K562 (cell line): ENCODE results near the gene MORF4L1. TPM values are rescaled to one million over a fixed set of nuclear protein-coding genes. Genes with fewer than 3 reads are reported as not detected.

Experiments used
- ATAC-seq: fragments of 200-7000 bp; cut with Tn5 transposase; 3 replicates; pipeline ENCODE4 v1.9.1; 2020; ENCODE audit warnings: moderate library complexity
- BruUV-seq: library from RNA; stranded (reverse); fragments of 400-500 nt; replicated peaks from 2 replicates; lab custom pipeline; 2021; lab: Mats Ljungman, UMichigan
- CTCF ChIA-PET: fragments of 300-600 bp; formaldehyde crosslinking; extraction: SDS; loops from one replicate; lab custom pipeline; 2021; ENCODE audit warnings: low intra/inter-chr PET ratio; lab: Yijun Ruan, JAX
- POLR2A ChIA-PET: fragments of 300-600, 350-650 bp; sonication (Branson Sonifier 250); formaldehyde crosslinking; extraction: SDS; loops from one replicate; lab custom pipeline; 2021; ENCODE audit warnings: antibody characterized with exemption, inconsistent platforms; lab: Yijun Ruan, JAX
- DNase-seq, 4 experiments: peaks; one replicate each; pipeline versions ENCODE4 v3.0.0 to v3.0.0-alpha.2; 2011 to 2018; ENCODE audit warnings: low spot score in 3 of 4, mixed read lengths in 3 of 4; ENCODE audit errors: extremely low read depth in 1 of 4
- FAIRE-seq: peaks from 2 replicates; lab custom pipeline; 2011; peaks lifted over from hg19 to GRCh38; lab: Jason Lieb, UNC
- H2AFZ ChIP-seq: 2 replicates; pipeline ENCODE4 v1.6.0; 2011; ENCODE audit warnings: low read depth, low read length, control low read depth, inconsistent platforms
- H3K27ac ChIP-seq: fragments of 200-600 bp; 3 replicates; pipeline ENCODE4 v1.8.0; 2011; ENCODE audit warnings: low read depth, mild to moderate bottlenecking, control low read depth, inconsistent platforms, low read length, moderate library complexity, mixed read lengths; ENCODE audit errors: extremely low read depth
- H3K27me3 ChIP-seq, 2 experiments: fragments of 300-600 bp in 1 of 2; 2 replicates in 1 of 2; 3 replicates in 1 of 2; pipeline versions ENCODE4 v1.6.0 to v1.8.0; 2011; ENCODE audit warnings: inconsistent platforms in 2 of 2, low read length in 2 of 2, mild to moderate bottlenecking in 1 of 2, mixed read lengths in 1 of 2, moderate library complexity in 1 of 2; ENCODE audit not compliant: control insufficient read depth in 2 of 2, insufficient read depth in 2 of 2
- H3K36me3 ChIP-seq: fragments of 300-600 bp; 3 replicates; pipeline ENCODE4 v1.8.0; 2011; ENCODE audit warnings: mild to moderate bottlenecking, low read length, inconsistent platforms; ENCODE audit not compliant: control insufficient read depth, insufficient read depth
- H3K4me1 ChIP-seq, 2 experiments: fragments of 200-600 bp in 1 of 2; replicated peaks in 1 of 2; 2 replicates in 1 of 2; 3 replicates in 1 of 2; pipeline versions ENCODE4 v1.5.1 to v1.8.0; 2011; ENCODE audit warnings: inconsistent platforms in 2 of 2, low read length in 2 of 2, mild to moderate bottlenecking in 1 of 2, mixed read lengths in 1 of 2, moderate library complexity in 1 of 2; ENCODE audit not compliant: control insufficient read depth in 2 of 2, insufficient read depth in 2 of 2
- H3K4me2 ChIP-seq: 2 replicates; pipeline ENCODE4 v1.6.1; 2011; ENCODE audit warnings: low read length, control low read depth, inconsistent platforms, mixed read lengths; ENCODE audit not compliant: insufficient read depth
- H3K4me3 ChIP-seq: fragments of 200-600 bp; sonication (generic), shearing (Covaris generic); 2 replicates; pipeline ENCODE4 v1.5.1; 2016; ENCODE audit warnings: control low read depth, inconsistent platforms
- H3K79me2 ChIP-seq: fragments of 200-600 bp; 3 replicates; pipeline ENCODE4 v1.8.0; 2011; ENCODE audit warnings: low read length, inconsistent platforms; ENCODE audit not compliant: control insufficient read depth, insufficient read depth
- H3K9ac ChIP-seq, 2 experiments: 2 replicates each; pipeline versions ENCODE4 v1.6.0 to v1.6.1; 2011; ENCODE audit warnings: low read depth in 2 of 2, low read length in 2 of 2, control low read depth in 1 of 2, inconsistent platforms in 1 of 2, mild to moderate bottlenecking in 1 of 2, mixed read lengths in 1 of 2; ENCODE audit not compliant: insufficient read depth in 1 of 2
- H3K9me1 ChIP-seq: one replicate; pipeline ENCODE4 v1.6.0; 2011; ENCODE audit warnings: inconsistent platforms, mild to moderate bottlenecking, low read length, moderate library complexity; ENCODE audit not compliant: control insufficient read depth, insufficient read depth
- H3K9me3 ChIP-seq: replicated peaks from 2 replicates; pipeline ENCODE4 v1.5.1; 2011; ENCODE audit warnings: low read depth, low read length, inconsistent platforms; ENCODE audit not compliant: control insufficient read depth, insufficient read depth
- H4K20me1 ChIP-seq: replicated peaks from 2 replicates; pipeline ENCODE4 v1.6.1; 2011; ENCODE audit warnings: low read length, inconsistent platforms, mixed read lengths; ENCODE audit not compliant: control insufficient read depth, insufficient read depth
- E2F3 ChIP-seq: fragments of 250-450 bp; sonication (Bioruptor Pico); IDR thresholded peaks from 2 replicates; pipeline ENCODE4 v1.4.0; 2020; ENCODE audit warnings: mild to moderate bottlenecking
- EZH2 ChIP-seq: IDR thresholded peaks from 2 replicates; pipeline ENCODE4 v1.6.1; 2012; ENCODE audit warnings: low read depth, mild to moderate bottlenecking, inconsistent platforms, low read length, borderline replicate concordance
- FOXA3 ChIP-seq, 2 experiments: fragments of 450-650 bp in 1 of 2; sonication (generic) in 1 of 2; formaldehyde crosslinking; IDR thresholded peaks in 1 of 2; conservative IDR thresholded peaks in 1 of 2; 2 replicates each; pipeline versions ENCODE4 v1.4.0 to v1.8.0; 2020 to 2022; ENCODE audit warnings: mild to moderate bottlenecking in 2 of 2, missing genetic modification reagents in 1 of 2
- L3MBTL2 ChIP-seq: fragments of 450-650 bp; IDR thresholded peaks from 2 replicates; pipeline ENCODE4 v1.6.1; 2016; ENCODE audit warnings: mild to moderate bottlenecking, moderate library complexity
- MEIS2 ChIP-seq: fragments of 450-650 bp; IDR thresholded peaks from 2 replicates; pipeline ENCODE4 v1.6.1; 2014; ENCODE audit warnings: mild to moderate bottlenecking; ENCODE audit not compliant: partially characterized antibody
- TCF3 ChIP-seq: sonication (generic); formaldehyde crosslinking; IDR thresholded peaks from 2 replicates; pipeline ENCODE4 v1.4.0; 2020; ENCODE audit warnings: mild to moderate bottlenecking, missing genetic modification reagents
- TSC22D4 ChIP-seq: fragments of 450-650 bp; IDR thresholded peaks from 2 replicates; pipeline ENCODE4 v1.6.1; 2016; ENCODE audit warnings: missing genetic modification characterization, missing biosample characterization, control low read depth
- ZNF263 ChIP-seq: sonication (generic); formaldehyde crosslinking; IDR thresholded peaks from 2 replicates; pipeline ENCODE4 v1.8.0; 2022; ENCODE audit warnings: mild to moderate bottlenecking, missing genetic modification reagents, borderline replicate concordance
- ZNF445 ChIP-seq: fragments of 250-450 bp; sonication (Bioruptor Pico); IDR thresholded peaks from 2 replicates; pipeline ENCODE4 v1.4.0; 2020; ENCODE audit warnings: low read depth, mild to moderate bottlenecking, moderate library complexity
- WGBS: fragments of 100-300 bp; shearing (Covaris generic); methylation state at CpG from one replicate; pipeline ENCODE4 v1.1.6; 2016; ENCODE audit warnings: low coverage, mixed read lengths; ENCODE audit not compliant: insufficient coverage; ENCODE audit errors: missing lambda C conversion rate; 5-methylcytosine and 5-hydroxymethylcytosine counted together
- in situ Hi-C: fragments of 300-500 bp; cut with MboI; formaldehyde crosslinking; loops from 4 replicates; pipeline ENCODE4 v1.15.0; 2018; ENCODE audit warnings: inconsistent platforms, mixed read lengths
- intact Hi-C: fragments of 100-400 bp; cut with micrococcal nuclease; formaldehyde crosslinking; loops from 2 replicates; pipeline ENCODE4 v1.14.2; 2022
- polyA plus RNA-seq, 8 experiments: library from polyadenylated mRNA; depleted of rRNA in 4 of 8; stranded (reverse) in 5 of 8; unstranded in 3 of 8; fragments of >200 nt; fragmentation: Nextera tagmentation in 2 of 8; fragmentation: Illumina TruSeq in 1 of 8; extraction: Ambion mirVana in 2 of 8; extraction: Trizol in 1 of 8; gene quantifications; 2 replicates each; pipeline versions ENCODE4 v1.2.1 to v1.2.3, GENCODE V29; 2011 to 2014; ENCODE audit warnings: inconsistent platforms in 1 of 8, missing spikeins in 1 of 8
- total RNA-seq, 7 experiments: library from RNA; depleted of rRNA in 6 of 7; stranded (reverse); fragments of >200 nt in 6 of 7; fragmentation: Illumina TruSeq in 2 of 7; extraction: Trizol in 2 of 7; gene quantifications; 2 replicates each; pipeline versions ENCODE4 v1.2.1 to v1.2.3, GENCODE V29; 2011 to 2021; ENCODE audit warnings: low replicate concordance in 1 of 7
- TF ChIP-seq, protein P1 (sequence below): fragments of 250-450 bp; sonication (Bioruptor Pico); IDR thresholded peaks from 2 replicates; pipeline ENCODE4 v1.9.0; 2021; ENCODE audit warnings: mild to moderate bottlenecking, inconsistent platforms
- TF ChIP-seq, protein P2 (sequence below): fragments of 450-650 bp; formaldehyde crosslinking; IDR thresholded peaks from 2 replicates; pipeline ENCODE4 v1.4.0; 2022; ENCODE audit warnings: missing genetic modification characterization
- TF ChIP-seq, protein P3 (sequence below): fragments of 450-650 bp; IDR thresholded peaks from 2 replicates; pipeline ENCODE4 v1.6.1; 2016
- TF ChIP-seq, protein P4 (sequence below): fragments of 450-650 bp; IDR thresholded peaks from 2 replicates; pipeline ENCODE4 v1.6.1; 2016; ENCODE audit warnings: mild to moderate bottlenecking

Gene MORF4L1
- total and polyA plus RNA-seq, 9 of the 15 experiments (the other 6 are each of a cell fraction or from before 2014, with no cell fraction given) = 127 to 615 (median 281) TPM

DNA sequence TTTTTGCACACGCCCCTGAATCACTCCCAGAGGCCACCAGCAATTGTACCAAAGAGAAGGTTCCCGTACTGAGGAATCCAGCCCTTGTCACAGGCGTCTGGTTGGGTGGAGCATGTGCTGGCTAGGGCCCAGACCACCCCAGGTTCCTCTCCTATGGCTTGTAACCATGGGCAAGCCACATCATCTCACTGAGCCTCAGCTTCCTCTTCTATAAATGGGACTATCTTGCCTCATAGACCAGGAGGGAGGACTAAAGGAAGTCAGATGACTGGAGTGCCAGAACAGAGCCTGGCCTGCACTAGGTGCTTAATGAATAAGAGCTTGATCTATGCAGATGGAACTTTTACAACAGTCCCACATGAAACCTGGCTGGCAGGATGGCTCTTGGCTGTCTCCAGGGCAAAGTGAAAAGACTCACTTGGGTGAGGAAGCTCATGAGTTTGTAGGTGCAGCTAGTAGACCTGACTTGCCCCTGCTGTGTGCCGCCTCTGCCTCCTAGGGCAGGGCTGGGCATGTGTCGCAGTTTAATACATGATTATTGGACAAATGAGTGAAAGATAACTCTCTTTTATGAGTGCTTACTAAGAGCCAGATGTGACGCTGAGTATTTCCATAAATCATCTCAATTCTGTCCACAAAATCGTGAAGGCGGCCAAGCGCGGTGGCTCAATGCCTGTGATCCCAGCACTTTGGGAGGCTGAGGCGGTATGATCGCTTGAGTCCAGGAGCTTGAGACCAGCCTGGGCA, 42.8 kb downstream of the MORF4L1 start:
- ATAC-seq (no peak; the same call in none of the 3 replicates), DNase-seq (no peak), FAIRE-seq (no peak)
- H3K27me3 ChIP-seq = no peaks in the 10 kb centered on the region
- in situ Hi-C loops = no loop called here
- ChIA-PET POLR2A (interaction anchor here (0.6 to 3.3 kb wide), 5 partner anchors 9 to 1735 kb away, joined by 3 to 15 read pairs (median 3); no protein-coding TSS in a partner anchor), CTCF (no interaction called here)
- H3K9me3 ChIP-seq = no peaks in the 10 kb centered on the region
- H2AFZ ChIP-seq = no peak overlapping the region
- H4K20me1 ChIP-seq = no peaks in the 10 kb centered on the region
- H3K36me3 ChIP-seq = peaks cover 62% of the 10 kb centered on the region
- no peak overlapping the region for H3K9ac ChIP-seq
- no peaks in the 10 kb centered on the region for H3K9me1 ChIP-seq
- intact Hi-C loops = no loop called here
- no peak overlapping the region for H3K4me2 ChIP-seq
- no peak overlapping the region for H3K27ac ChIP-seq
- peaks cover 9 to 14% of the 10 kb centered on the region in 2 experiments; a peak in 3 of 5 replicates for H3K4me1 ChIP-seq
- H3K79me2 ChIP-seq = no peaks in the 10 kb centered on the region
- BruUV-seq = no TSS peak
- WGBS = 80% methylated on average over 12 of the region's 12 CpGs
- no peak overlapping the region for H3K4me3 ChIP-seq
- TF ChIP-seq EZH2 (no peak), L3MBTL2 (no peak), FOXA3 (CRISPR knock-in tag; conservative IDR thresholded peaks at IDR 0.05 in 1 of 2, IDR thresholded peaks at IDR 0.05 in 1 of 2) (no peak), ZNF263 (CRISPR knock-in tag) (peak; percentile 27; the same call in 1 of the 2 replicates), MEIS2 (peak; percentile 67), TCF3 (CRISPR knock-in tag) (no peak), TSC22D4 (tag) (no peak), ZNF445 (CRISPR knock-in tag) (no peak), E2F3 (CRISPR knock-in tag) (no peak)
- TF ChIP-seq, protein P1, sequence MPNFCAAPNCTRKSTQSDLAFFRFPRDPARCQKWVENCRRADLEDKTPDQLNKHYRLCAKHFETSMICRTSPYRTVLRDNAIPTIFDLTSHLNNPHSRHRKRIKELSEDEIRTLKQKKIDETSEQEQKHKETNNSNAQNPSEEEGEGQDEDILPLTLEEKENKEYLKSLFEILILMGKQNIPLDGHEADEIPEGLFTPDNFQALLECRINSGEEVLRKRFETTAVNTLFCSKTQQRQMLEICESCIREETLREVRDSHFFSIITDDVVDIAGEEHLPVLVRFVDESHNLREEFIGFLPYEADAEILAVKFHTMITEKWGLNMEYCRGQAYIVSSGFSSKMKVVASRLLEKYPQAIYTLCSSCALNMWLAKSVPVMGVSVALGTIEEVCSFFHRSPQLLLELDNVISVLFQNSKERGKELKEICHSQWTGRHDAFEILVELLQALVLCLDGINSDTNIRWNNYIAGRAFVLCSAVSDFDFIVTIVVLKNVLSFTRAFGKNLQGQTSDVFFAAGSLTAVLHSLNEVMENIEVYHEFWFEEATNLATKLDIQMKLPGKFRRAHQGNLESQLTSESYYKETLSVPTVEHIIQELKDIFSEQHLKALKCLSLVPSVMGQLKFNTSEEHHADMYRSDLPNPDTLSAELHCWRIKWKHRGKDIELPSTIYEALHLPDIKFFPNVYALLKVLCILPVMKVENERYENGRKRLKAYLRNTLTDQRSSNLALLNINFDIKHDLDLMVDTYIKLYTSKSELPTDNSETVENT (CRISPR knock-in tag) = no peak
- TF ChIP-seq, protein P2, sequence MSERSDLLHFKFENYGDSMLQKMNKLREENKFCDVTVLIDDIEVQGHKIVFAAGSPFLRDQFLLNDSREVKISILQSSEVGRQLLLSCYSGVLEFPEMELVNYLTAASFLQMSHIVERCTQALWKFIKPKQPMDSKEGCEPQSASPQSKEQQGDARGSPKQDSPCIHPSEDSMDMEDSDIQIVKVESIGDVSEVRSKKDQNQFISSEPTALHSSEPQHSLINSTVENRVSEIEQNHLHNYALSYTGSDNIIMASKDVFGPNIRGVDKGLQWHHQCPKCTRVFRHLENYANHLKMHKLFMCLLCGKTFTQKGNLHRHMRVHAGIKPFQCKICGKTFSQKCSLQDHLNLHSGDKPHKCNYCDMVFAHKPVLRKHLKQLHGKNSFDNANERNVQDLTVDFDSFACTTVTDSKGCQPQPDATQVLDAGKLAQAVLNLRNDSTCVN (CRISPR knock-in tag) = no peak
- TF ChIP-seq, protein P3, sequence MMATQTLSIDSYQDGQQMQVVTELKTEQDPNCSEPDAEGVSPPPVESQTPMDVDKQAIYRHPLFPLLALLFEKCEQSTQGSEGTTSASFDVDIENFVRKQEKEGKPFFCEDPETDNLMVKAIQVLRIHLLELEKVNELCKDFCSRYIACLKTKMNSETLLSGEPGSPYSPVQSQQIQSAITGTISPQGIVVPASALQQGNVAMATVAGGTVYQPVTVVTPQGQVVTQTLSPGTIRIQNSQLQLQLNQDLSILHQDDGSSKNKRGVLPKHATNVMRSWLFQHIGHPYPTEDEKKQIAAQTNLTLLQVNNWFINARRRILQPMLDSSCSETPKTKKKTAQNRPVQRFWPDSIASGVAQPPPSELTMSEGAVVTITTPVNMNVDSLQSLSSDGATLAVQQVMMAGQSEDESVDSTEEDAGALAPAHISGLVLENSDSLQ = peak; percentile 35; the same call in 1 of the 2 replicates
- TF ChIP-seq, protein P4, sequence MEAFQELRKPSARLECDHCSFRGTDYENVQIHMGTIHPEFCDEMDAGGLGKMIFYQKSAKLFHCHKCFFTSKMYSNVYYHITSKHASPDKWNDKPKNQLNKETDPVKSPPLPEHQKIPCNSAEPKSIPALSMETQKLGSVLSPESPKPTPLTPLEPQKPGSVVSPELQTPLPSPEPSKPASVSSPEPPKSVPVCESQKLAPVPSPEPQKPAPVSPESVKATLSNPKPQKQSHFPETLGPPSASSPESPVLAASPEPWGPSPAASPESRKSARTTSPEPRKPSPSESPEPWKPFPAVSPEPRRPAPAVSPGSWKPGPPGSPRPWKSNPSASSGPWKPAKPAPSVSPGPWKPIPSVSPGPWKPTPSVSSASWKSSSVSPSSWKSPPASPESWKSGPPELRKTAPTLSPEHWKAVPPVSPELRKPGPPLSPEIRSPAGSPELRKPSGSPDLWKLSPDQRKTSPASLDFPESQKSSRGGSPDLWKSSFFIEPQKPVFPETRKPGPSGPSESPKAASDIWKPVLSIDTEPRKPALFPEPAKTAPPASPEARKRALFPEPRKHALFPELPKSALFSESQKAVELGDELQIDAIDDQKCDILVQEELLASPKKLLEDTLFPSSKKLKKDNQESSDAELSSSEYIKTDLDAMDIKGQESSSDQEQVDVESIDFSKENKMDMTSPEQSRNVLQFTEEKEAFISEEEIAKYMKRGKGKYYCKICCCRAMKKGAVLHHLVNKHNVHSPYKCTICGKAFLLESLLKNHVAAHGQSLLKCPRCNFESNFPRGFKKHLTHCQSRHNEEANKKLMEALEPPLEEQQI = no peak
